ENCODE results near the gene SNX20. TPM values are rescaled to one million over a fixed set of nuclear protein-coding genes. Genes with fewer than 3 reads are reported as not detected.

The SNX20 gene
- total RNA-seq, 2 experiments from 2014 or later = 64.8 to 65.3 TPM

GRCh38 chr16:50678531-50678930 lies 2.6 kb downstream of the SNX20 start:
- CTCF ChIA-PET = interaction anchor here (1.1 to 28.0 kb wide), 8 partner anchors 8 to 128 kb away, joined by 3 to 567 read pairs (median 4); partner anchors contain the start of gene CYLD
- DNase-seq = no peak
- Mint-ChIP-seq H3K27me3 (ENCODE audit: low read depth) (no peaks in the 10 kb centered on the region), H3K9me3 (ENCODE audit: insufficient read depth) (peaks cover 8% of the 10 kb centered on the region), H3K36me3 (ENCODE audit: low read depth) (peaks cover 65% of the 10 kb centered on the region), H3K4me1 (ENCODE audit: low read depth) (peaks cover 59% of the 10 kb centered on the region), H3K4me3 (peak overlapping the region; percentile 29), H3K27ac (peak overlapping the region; percentile 89)
- ATAC-seq = no peak
- POLR2A ChIA-PET = interaction anchor here (0.8 to 2.0 kb wide), 4 partner anchors 11 to 68 kb away, joined by 3 to 19 read pairs (median 4); partner anchors contain the start of gene CYLD

- DNase-seq (no peak), ATAC-seq (no peak)
- H3K4me3 Mint-ChIP-seq = no peak overlapping the region
- H3K4me1 Mint-ChIP-seq (ENCODE audit: low read depth) = peaks cover 48% of the 10 kb centered on the region
- H3K9me3 Mint-ChIP-seq (ENCODE audit: insufficient read depth) = peaks cover 16% of the 10 kb centered on the region
- H3K36me3 Mint-ChIP-seq (ENCODE audit: low read depth) = peaks cover 76% of the 10 kb centered on the region
- ChIA-PET POLR2A (interaction anchor here (0.7 to 2.0 kb wide), 3 partner anchors 8 to 67 kb away, joined by 3 to 19 read pairs (median 3); no protein-coding TSS in a partner anchor), CTCF (interaction anchor here (1.0 to 28.0 kb wide), 8 partner anchors 9 to 129 kb away, joined by 3 to 567 read pairs (median 4); partner anchors contain the start of gene CYLD)
- no peak overlapping the region for H3K27ac Mint-ChIP-seq
- H3K27me3 Mint-ChIP-seq (ENCODE audit: low read depth) = no peaks in the 10 kb centered on the region
These were observed 3.8 kb downstream of the SNX20 start for GRCh38 chr16:50677351-50677750.

- Mint-ChIP-seq H3K4me1 (ENCODE audit: low read depth) (peaks cover 45% of the 10 kb centered on the region), H3K36me3 (ENCODE audit: low read depth) (peaks cover 82% of the 10 kb centered on the region), H3K4me3 (no peak overlapping the region), H3K27me3 (ENCODE audit: low read depth) (no peaks in the 10 kb centered on the region), H3K9me3 (ENCODE audit: insufficient read depth) (peaks cover 21% of the 10 kb centered on the region), H3K27ac (peak overlapping the region; percentile 57)
- ChIA-PET CTCF (interaction anchor here (1.0 to 28.0 kb wide), 7 partner anchors 10 to 130 kb away, joined by 3 to 567 read pairs (median 5); partner anchors contain the start of gene CYLD), POLR2A (interaction anchor here (0.7 to 0.9 kb wide), 2 partner anchors 9 to 68 kb away, joined by 3 read pairs; no protein-coding TSS in a partner anchor)
- DNase-seq = no peak
- ATAC-seq = no peak
These were observed 4.4 kb downstream of the SNX20 start for GRCh38 chr16:50676684-50677225.

- ATAC-seq (no peak), DNase-seq (no peak)
- no peaks in the 10 kb centered on the region for H3K27me3 Mint-ChIP-seq (ENCODE audit: low read depth)
- H3K4me3 Mint-ChIP-seq = no peak overlapping the region
- peak overlapping the region; percentile 47 for H3K27ac Mint-ChIP-seq
- CTCF ChIA-PET = interaction anchor here (1.1 to 28.0 kb wide), 6 partner anchors 8 to 650 kb away, joined by 3 to 567 read pairs (median 16); partner anchors contain the start of genes CNEP1R1 and CYLD
- POLR2A ChIA-PET = interaction anchor here (1.5 to 1.8 kb wide), 2 partner anchors 8 to 69 kb away, joined by 4 to 6 read pairs; no protein-coding TSS in a partner anchor
- H3K9me3 Mint-ChIP-seq (ENCODE audit: insufficient read depth) = peaks cover 26% of the 10 kb centered on the region
- H3K36me3 Mint-ChIP-seq (ENCODE audit: low read depth) = peaks cover 90% of the 10 kb centered on the region
- peaks cover 46% of the 10 kb centered on the region for H3K4me1 Mint-ChIP-seq (ENCODE audit: low read depth)
These were observed 5.2 kb downstream of the SNX20 start for GRCh38 chr16:50675686-50676610.

GRCh38 chr16:50674831-50675230 lies 6.3 kb downstream of the SNX20 start:
- Mint-ChIP-seq H3K27me3 (ENCODE audit: low read depth) (no peaks in the 10 kb centered on the region), H3K4me1 (ENCODE audit: low read depth) (peaks cover 40% of the 10 kb centered on the region), H3K27ac (no peak overlapping the region), H3K9me3 (ENCODE audit: insufficient read depth) (peaks cover 26% of the 10 kb centered on the region), H3K36me3 (ENCODE audit: low read depth) (peaks cover 94% of the 10 kb centered on the region), H3K4me3 (no peak overlapping the region)
- no peak for DNase-seq
- CTCF ChIA-PET = interaction anchor here (1.1 to 28.0 kb wide), 6 partner anchors 9 to 649 kb away, joined by 3 to 567 read pairs (median 16); partner anchors contain the start of genes CNEP1R1 and CYLD
- POLR2A ChIA-PET = interaction anchor here (1.1 to 1.8 kb wide), 3 partner anchors 9 to 72 kb away, joined by 3 to 6 read pairs (median 4); no protein-coding TSS in a partner anchor
- ATAC-seq = no peak

GRCh38 chr16:50673496-50674275 lies 7.4 kb downstream of the SNX20 start:
- no peak overlapping the region for H3K27ac Mint-ChIP-seq
- H3K4me3 Mint-ChIP-seq = no peak overlapping the region
- CTCF ChIA-PET = interaction anchor here (0.8 to 28.0 kb wide), 5 partner anchors 8 to 133 kb away, joined by 3 to 567 read pairs (median 28); partner anchors contain the start of gene CYLD
- DNase-seq (no peak), ATAC-seq (no peak)
- POLR2A ChIA-PET = interaction anchor here (1.1 kb wide), 1 partner anchor 344 kb away, joined by 3 read pairs; no protein-coding TSS in a partner anchor
- H3K9me3 Mint-ChIP-seq (ENCODE audit: insufficient read depth) = peaks cover 26% of the 10 kb centered on the region
- H3K27me3 Mint-ChIP-seq (ENCODE audit: low read depth) = no peaks in the 10 kb centered on the region
- H3K36me3 Mint-ChIP-seq (ENCODE audit: low read depth) = peaks cover 91% of the 10 kb centered on the region
- peaks cover 34% of the 10 kb centered on the region for H3K4me1 Mint-ChIP-seq (ENCODE audit: low read depth)

GRCh38 chr16:50671644-50672260 lies 9.4 kb downstream of the SNX20 start:
- ChIA-PET POLR2A (interaction anchor here (1.1 to 2.3 kb wide), 4 partner anchors 9 to 75 kb away, joined by 3 to 26 read pairs (median 12); partner anchors contain the start of genes CYLD and SNX20), CTCF (interaction anchor here (0.7 to 28.0 kb wide), 29 partner anchors 8 to 647 kb away, joined by 3 to 567 read pairs (median 4); partner anchors contain the start of genes CNEP1R1, CYLD and SNX20)
- Mint-ChIP-seq H3K4me1 (ENCODE audit: low read depth) (peaks cover 40% of the 10 kb centered on the region), H3K27me3 (ENCODE audit: low read depth) (no peaks in the 10 kb centered on the region), H3K36me3 (ENCODE audit: low read depth) (peaks cover 83% of the 10 kb centered on the region), H3K9me3 (ENCODE audit: insufficient read depth) (peaks cover 26% of the 10 kb centered on the region), H3K27ac (no peak overlapping the region), H3K4me3 (no peak overlapping the region)
- ATAC-seq (peak; percentile 14), DNase-seq (peak; percentile 74)

GRCh38 chr16:50670476-50670875 lies 10.6 kb downstream of the SNX20 start:
- no peak for ATAC-seq
- Mint-ChIP-seq H3K36me3 (ENCODE audit: low read depth) (peaks cover 70% of the 10 kb centered on the region), H3K4me1 (ENCODE audit: low read depth) (peaks cover 47% of the 10 kb centered on the region), H3K9me3 (ENCODE audit: insufficient read depth) (peaks cover 26% of the 10 kb centered on the region), H3K27me3 (ENCODE audit: low read depth) (no peaks in the 10 kb centered on the region), H3K4me3 (no peak overlapping the region), H3K27ac (no peak overlapping the region)
- ChIA-PET CTCF (interaction anchor here (1.8 to 28.0 kb wide), 7 partner anchors 10 to 343 kb away, joined by 4 to 567 read pairs (median 123); partner anchors contain the start of genes CYLD and SNX20), POLR2A (interaction anchor here (1.9 to 2.3 kb wide), 2 partner anchors 10 to 71 kb away, joined by 9 to 26 read pairs; partner anchors contain the start of genes CYLD and SNX20)
- DNase-seq = no peak

- Mint-ChIP-seq H3K4me3 (no peak overlapping the region), H3K4me1 (ENCODE audit: low read depth) (peaks cover 54% of the 10 kb centered on the region), H3K27me3 (ENCODE audit: low read depth) (no peaks in the 10 kb centered on the region), H3K9me3 (ENCODE audit: insufficient read depth) (peaks cover 25% of the 10 kb centered on the region), H3K36me3 (ENCODE audit: low read depth) (peaks cover 66% of the 10 kb centered on the region), H3K27ac (no peak overlapping the region)
- ATAC-seq (no peak), DNase-seq (no peak)
- CTCF ChIA-PET = interaction anchor here (0.5 to 28.0 kb wide), 8 partner anchors 11 to 342 kb away, joined by 3 to 567 read pairs (median 92); partner anchors contain the start of genes CYLD and SNX20
- POLR2A ChIA-PET = interaction anchor here (2.1 to 4.9 kb wide), 3 partner anchors 9 to 72 kb away, joined by 9 to 61 read pairs (median 19); partner anchors contain the start of genes CYLD and SNX20
These were observed 11.4 kb downstream of the SNX20 start for GRCh38 chr16:50669741-50670140.

Measured in activated CD8-positive, alpha-beta T cell treated with anti-CD3 and anti-CD28 coated beads, Interleukin-2, amount 10 ng/mL, durations not matched to agents 7 days and 5 days (primary cell).